GM12801 (cell line): ENCODE results near the gene OR4F6.

Source experiments
- CTCF ChIP-seq: IDR thresholded peaks from one replicate; pipeline ENCODE4 v1.5.1; 2011; ENCODE audit warnings: control low read depth; ENCODE audit not compliant: insufficient read length; ENCODE audit errors: extremely low read depth

Gene OR4F6

GRCh38 chr15:101795455-101795854 lies 7.9 kb upstream of the OR4F6 start:
- no peak for TF ChIP-seq CTCF

GRCh38 chr15:101799665-101800064 lies 3.6 kb upstream of the OR4F6 start:
- TF ChIP-seq CTCF = no peak

GRCh38 chr15:101801048-101801447 lies 2.3 kb upstream of the OR4F6 start:
- TF ChIP-seq CTCF = no peak

- TF ChIP-seq CTCF = no peak
Observed at GRCh38 chr15:101803676-101804075, 367 bp downstream of the OR4F6 start.

GRCh38 chr15:101804375-101804774 lies 1.1 kb downstream of the OR4F6 start:
- TF ChIP-seq CTCF = no peak

- no peak for TF ChIP-seq CTCF
Observed at GRCh38 chr15:101804941-101805340, 1.6 kb downstream of the OR4F6 start.

- TF ChIP-seq CTCF = no peak
Observed at GRCh38 chr15:101805605-101806345, 2.5 kb downstream of the OR4F6 start.
